ENCODE results near the gene ATP5PO. TPM values are rescaled to one million over a fixed set of nuclear protein-coding genes. Genes with fewer than 3 reads are reported as not detected.

The ATP5PO gene
- total and polyA plus RNA-seq, 2 donors (not counting 1 experiment from before 2014, with no cell fraction given), result 123 to 139 TPM

- WGBS (ENCODE audit: insufficient coverage), result 85% methylated on average over 8 of the region's 8 CpGs
- Mint-ChIP-seq H3K27ac (no peak overlapping the region), H3K4me3 (no peak overlapping the region), H3K27me3 (peaks cover 27% of the 10 kb centered on the region), H3K9me3 (ENCODE audit: insufficient read depth) (no peaks in the 10 kb centered on the region), H3K4me1 (peaks cover 9% of the 10 kb centered on the region)
- Histone ChIP-seq H3K4me3 (ENCODE audit: control extremely low read depth in 1 of 5, extremely low read depth in 1 of 5, insufficient read depth in 1 of 5, low read depth in 2 of 5, low read length in 4 of 5) (no peak overlapping the region), H3K27ac (ENCODE audit: low read length in 2 of 2) (no peak overlapping the region), H2AFZ (ENCODE audit: insufficient read depth, low read depth, low read length, poor library complexity, severe bottlenecking) (no peak overlapping the region), H3K4me1 (ENCODE audit: control insufficient read depth in 2 of 2, insufficient read depth in 2 of 2, low read length in 2 of 2) (peaks cover 5 to 10% of the 10 kb centered on the region in 2 donors), H3K9me3 (ENCODE audit: control extremely low read depth in 1 of 3, control insufficient read depth in 2 of 3, insufficient read depth in 1 of 3, low read length in 2 of 3) (peaks cover 0 to 7% (median 0%) of the 10 kb centered on the region in 3 donors), H3K4me2 (replicated peaks; ENCODE audit: low read depth, low read length, poor library complexity, severe bottlenecking) (no peak overlapping the region), H3K9ac (ENCODE audit: low read length) (no peak overlapping the region), H3K27me3 (replicated peaks in 1 of 4; ENCODE audit: control extremely low read depth in 1 of 4, control insufficient read depth in 3 of 4, insufficient read depth in 4 of 4, low read length in 3 of 4) (peaks cover 0 to 12% (median 5%) of the 10 kb centered on the region in 4 experiments), H3K79me2 (ENCODE audit: control insufficient read depth, insufficient read depth, low read length) (no peaks in the 10 kb centered on the region), H3K36me3 (replicated peaks in 1 of 2; ENCODE audit: control extremely low read depth in 1 of 2, control insufficient read depth in 1 of 2, extremely low read depth in 1 of 2, insufficient read depth in 2 of 2, low read length in 1 of 2) (no peaks in the 10 kb centered on the region), H4K20me1 (ENCODE audit: control insufficient read depth, insufficient read depth, low read length, poor library complexity, severe bottlenecking) (no peaks in the 10 kb centered on the region)
- ChIA-PET CTCF (interaction anchor here (0.9 kb wide), 1 partner anchor 15 kb away, joined by 3 read pairs; no protein-coding TSS in a partner anchor), POLR2A (no interaction called here)
- intact Hi-C loops (cut with micrococcal nuclease), result no loop called here
- no peak for DNase-seq
- no peak for TF ChIP-seq CTCF (IDR thresholded peaks at IDR 0.05)
- TF ChIP-seq EZH2 (IDR thresholded peaks at IDR 0.05; ENCODE audit: borderline replicate concordance, insufficient read depth, low read depth, low read length, poor library complexity, severe bottlenecking), result no peak
- no peak for ATAC-seq (ENCODE audit: low read depth)
These were observed 22.8 kb downstream of the ATP5PO start for GRCh38 chr21:33892853-33893252.

GRCh38 chr21:33890187-33890586 is 25.4 kb downstream of the ATP5PO start:
- Mint-ChIP-seq H3K27me3 (peaks cover 18% of the 10 kb centered on the region), H3K4me1 (peaks cover 7% of the 10 kb centered on the region), H3K27ac (no peak overlapping the region), H3K4me3 (no peak overlapping the region), H3K9me3 (ENCODE audit: insufficient read depth) (no peaks in the 10 kb centered on the region)
- TF ChIP-seq CTCF (IDR thresholded peaks at IDR 0.05) (no peak), EZH2 (IDR thresholded peaks at IDR 0.05; ENCODE audit: borderline replicate concordance, insufficient read depth, low read depth, low read length, poor library complexity, severe bottlenecking) (no peak)
- Histone ChIP-seq H3K27ac (ENCODE audit: low read length in 2 of 2) (no peak overlapping the region), H3K9me3 (ENCODE audit: control extremely low read depth in 1 of 3, control insufficient read depth in 2 of 3, insufficient read depth in 1 of 3, low read length in 2 of 3) (no peaks in the 10 kb centered on the region), H3K4me3 (ENCODE audit: control extremely low read depth in 1 of 5, extremely low read depth in 1 of 5, insufficient read depth in 1 of 5, low read depth in 2 of 5, low read length in 4 of 5) (no peak overlapping the region), H4K20me1 (ENCODE audit: control insufficient read depth, insufficient read depth, low read length, poor library complexity, severe bottlenecking) (no peaks in the 10 kb centered on the region), H3K4me1 (ENCODE audit: control insufficient read depth in 2 of 2, insufficient read depth in 2 of 2, low read length in 2 of 2) (peaks cover 5 to 8% of the 10 kb centered on the region in 2 donors), H3K9ac (ENCODE audit: low read length) (no peak overlapping the region), H2AFZ (ENCODE audit: insufficient read depth, low read depth, low read length, poor library complexity, severe bottlenecking) (no peak overlapping the region), H3K27me3 (replicated peaks in 1 of 4; ENCODE audit: control extremely low read depth in 1 of 4, control insufficient read depth in 3 of 4, insufficient read depth in 4 of 4, low read length in 3 of 4) (peaks cover 0 to 7% (median 3%) of the 10 kb centered on the region in 4 experiments), H3K4me2 (replicated peaks; ENCODE audit: low read depth, low read length, poor library complexity, severe bottlenecking) (no peak overlapping the region), H3K36me3 (replicated peaks in 1 of 2; ENCODE audit: control extremely low read depth in 1 of 2, control insufficient read depth in 1 of 2, extremely low read depth in 1 of 2, insufficient read depth in 2 of 2, low read length in 1 of 2) (no peaks in the 10 kb centered on the region), H3K79me2 (ENCODE audit: control insufficient read depth, insufficient read depth, low read length) (no peaks in the 10 kb centered on the region)
- ATAC-seq (ENCODE audit: low read depth), result no peak
- intact Hi-C loops (cut with micrococcal nuclease), result no loop called here
- ChIA-PET CTCF (no interaction called here), POLR2A (no interaction called here)
- 93% methylated on average over 2 of the region's 5 CpGs for WGBS (ENCODE audit: insufficient coverage)
- no peak for DNase-seq

Measured in B cell (primary cell).